Measurements from ENCODE around the gene CYB5R3. TPM values are rescaled to one million over a fixed set of nuclear protein-coding genes. Genes with fewer than 3 reads are reported as not detected.

Gene CYB5R3
- total RNA-seq, 2 donors from 2014 or later, result 41.8 to 50.8 TPM

GRCh38 chr22:42693763-42694683 lies 44.8 kb upstream of the CYB5R3 start:
- ATAC-seq (no peak), DNase-seq (no peak)
- H3K27ac ChIP-seq, result no peak overlapping the region
- no peak overlapping the region for H3K4me3 ChIP-seq
- intact Hi-C loops (cut with DNase I), result no loop called here
- no peaks in the 10 kb centered on the region for H3K9me3 ChIP-seq
- no peaks in the 10 kb centered on the region for H3K36me3 ChIP-seq (replicated peaks in 1 of 2; ENCODE audit: insufficient read depth in 1 of 2, low read depth in 2 of 2)
- TF ChIP-seq POLR2A (IDR thresholded peaks at IDR 0.05) (no peak), CTCF (IDR thresholded peaks at IDR 0.05) (no peak)
- H3K4me1 ChIP-seq, result peaks cover 15% of the 10 kb centered on the region
- 88 to 93% methylated on average over 8 to 25 of the region's 25 CpGs for WGBS, 2 donors
- no peaks in the 10 kb centered on the region for H3K27me3 ChIP-seq

GRCh38 chr22:42693055-42693762 lies 44.0 kb upstream of the CYB5R3 start:
- intact Hi-C loops (cut with DNase I), result no loop called here
- DNase-seq (no peak), ATAC-seq (no peak)
- Histone ChIP-seq H3K27ac (no peak overlapping the region), H3K36me3 (replicated peaks in 1 of 2; ENCODE audit: insufficient read depth in 1 of 2, low read depth in 2 of 2) (no peaks in the 10 kb centered on the region), H3K9me3 (no peaks in the 10 kb centered on the region), H3K4me1 (peaks cover 19% of the 10 kb centered on the region), H3K4me3 (no peak overlapping the region), H3K27me3 (no peaks in the 10 kb centered on the region)
- no peak for TF ChIP-seq POLR2A (IDR thresholded peaks at IDR 0.05)
- 84 to 94% methylated on average over 28 to 38 of the region's 51 CpGs for WGBS, 2 donors

GRCh38 chr22:42692239-42693054 lies 43.3 kb upstream of the CYB5R3 start:
- no peak for TF ChIP-seq POLR2A (IDR thresholded peaks at IDR 0.05)
- no peak for TF ChIP-seq CTCF (IDR thresholded peaks at IDR 0.05)
- H3K4me1 ChIP-seq, result peaks cover 20% of the 10 kb centered on the region
- WGBS, 2 donors, result 77% methylated on average over 8 to 28 of the region's 32 CpGs
- H3K27me3 ChIP-seq, result no peaks in the 10 kb centered on the region
- no peak for DNase-seq
- no peaks in the 10 kb centered on the region for H3K9me3 ChIP-seq
- no peaks in the 10 kb centered on the region for H3K36me3 ChIP-seq (replicated peaks in 1 of 2; ENCODE audit: insufficient read depth in 1 of 2, low read depth in 2 of 2)
- intact Hi-C loops (cut with DNase I), result no loop called here
- no peak overlapping the region for H3K27ac ChIP-seq
- H3K4me3 ChIP-seq, result no peak overlapping the region
- no peak for ATAC-seq

- DNase-seq, result no peak
- ATAC-seq, result no peak
- intact Hi-C loops (cut with DNase I), result no loop called here
- Histone ChIP-seq H3K27ac (no peak overlapping the region), H3K27me3 (no peaks in the 10 kb centered on the region), H3K4me3 (no peak overlapping the region), H3K36me3 (replicated peaks in 1 of 2; ENCODE audit: insufficient read depth in 1 of 2, low read depth in 2 of 2) (no peaks in the 10 kb centered on the region), H3K4me1 (peaks cover 22% of the 10 kb centered on the region), H3K9me3 (no peaks in the 10 kb centered on the region)
- WGBS, 2 donors, result 59 to 84% methylated on average over 6 to 10 of the region's 10 CpGs
- no peak for TF ChIP-seq POLR2A (IDR thresholded peaks at IDR 0.05)
- TF ChIP-seq CTCF (IDR thresholded peaks at IDR 0.05), result no peak
Measured at GRCh38 chr22:42691440-42691839, 42.2 kb upstream of the CYB5R3 start.
